MM.1S (cell line): Measurements from ENCODE around the gene C19orf38.
"Not testable (repeated sequence)": the region's sequence is repeated elsewhere in the genome, so short reads cannot be mapped to it uniquely, and the experiment has no call there.

Experiments
- DNase-seq: peaks from one replicate; pipeline ENCODE4 v3.0.0-alpha.2; 2015
- H2AFZ ChIP-seq: fragments of 300-600 bp; sonication (generic); 2 replicates; pipeline ENCODE4 v1.6.0; 2016; ENCODE audit warnings: antibody characterized with exemption, low read length
- H3F3A ChIP-seq: fragments of 300-600 bp; sonication (generic); 2 replicates; pipeline ENCODE4 v1.6.1; 2016; ENCODE audit warnings: mild to moderate bottlenecking, antibody characterized with exemption, low read length, moderate library complexity, mixed read lengths; ENCODE audit not compliant: insufficient read depth
- H3K27ac ChIP-seq: fragments of 300-600 bp; sonication (generic); 2 replicates; pipeline ENCODE4 v1.5.1; 2016; ENCODE audit warnings: mild to moderate bottlenecking, low read length
- H3K27me3 ChIP-seq: fragments of 300-600 bp; sonication (generic); replicated peaks from 2 replicates; pipeline ENCODE4 v1.6.0; 2016; ENCODE audit warnings: low read length; ENCODE audit not compliant: insufficient read depth
- H3K36me3 ChIP-seq: fragments of 300-600 bp; sonication (generic); replicated peaks from 2 replicates; pipeline ENCODE4 v1.6.1; 2016; ENCODE audit warnings: mild to moderate bottlenecking, low read length, mixed read lengths; ENCODE audit not compliant: insufficient read depth
- H3K4me1 ChIP-seq: fragments of 300-600 bp; sonication (generic); 2 replicates; pipeline ENCODE4 v1.6.1; 2016; ENCODE audit warnings: low read length, mixed read lengths
- H3K4me2 ChIP-seq: fragments of 300-600 bp; sonication (generic); 2 replicates; pipeline ENCODE4 v1.6.0; 2016; ENCODE audit warnings: low read depth, low read length
- H3K4me3 ChIP-seq: fragments of 300-600 bp; sonication (generic); 2 replicates; pipeline ENCODE4 v1.5.1; 2016; ENCODE audit warnings: low read length, mixed read lengths
- H3K79me2 ChIP-seq: fragments of 300-600 bp; sonication (generic); 2 replicates; pipeline ENCODE4 v1.6.1; 2016; ENCODE audit warnings: mixed run types, low read length, mixed read lengths
- H3K9ac ChIP-seq: fragments of 300-600 bp; sonication (generic); 2 replicates; pipeline ENCODE4 v1.6.1; 2016; ENCODE audit warnings: low read length, mixed read lengths
- H3K9me2 ChIP-seq: fragments of 300-600 bp; sonication (generic); replicated peaks from 2 replicates; pipeline ENCODE4 v1.6.1; 2016; ENCODE audit warnings: mild to moderate bottlenecking, low read length, mixed read lengths; ENCODE audit not compliant: insufficient read depth
- H3K9me3 ChIP-seq: fragments of 300-600 bp; sonication (generic); replicated peaks from 2 replicates; pipeline ENCODE4 v1.6.1; 2016; ENCODE audit warnings: mild to moderate bottlenecking, low read length, mixed read lengths; ENCODE audit not compliant: insufficient read depth
- H4K20me1 ChIP-seq: fragments of 300-600 bp; sonication (generic); 2 replicates; pipeline ENCODE4 v1.6.1; 2016; ENCODE audit warnings: mild to moderate bottlenecking, low read length, moderate library complexity, mixed read lengths; ENCODE audit not compliant: insufficient read depth
- EZH2 ChIP-seq: fragments of 300-600 bp; sonication (generic); optimal IDR thresholded peaks from 2 replicates; pipeline ENCODE3; 2017; ENCODE audit warnings: low read depth, mild to moderate bottlenecking, antibody characterized with exemption, low read length, mixed read lengths
- EZH2phosphoT487 ChIP-seq: fragments of 300-600 bp; sonication (generic); IDR thresholded peaks from 2 replicates; pipeline ENCODE4 v1.6.1; 2018; ENCODE audit warnings: antibody characterized with exemption, low read length
- TF ChIP-seq, protein P1 (sequence below): fragments of 300-600 bp; sonication (generic); IDR thresholded peaks from 2 replicates; pipeline ENCODE4 v1.5.1; 2016; ENCODE audit warnings: antibody characterized with exemption, low read length, mixed read lengths

Gene C19orf38

DNA sequence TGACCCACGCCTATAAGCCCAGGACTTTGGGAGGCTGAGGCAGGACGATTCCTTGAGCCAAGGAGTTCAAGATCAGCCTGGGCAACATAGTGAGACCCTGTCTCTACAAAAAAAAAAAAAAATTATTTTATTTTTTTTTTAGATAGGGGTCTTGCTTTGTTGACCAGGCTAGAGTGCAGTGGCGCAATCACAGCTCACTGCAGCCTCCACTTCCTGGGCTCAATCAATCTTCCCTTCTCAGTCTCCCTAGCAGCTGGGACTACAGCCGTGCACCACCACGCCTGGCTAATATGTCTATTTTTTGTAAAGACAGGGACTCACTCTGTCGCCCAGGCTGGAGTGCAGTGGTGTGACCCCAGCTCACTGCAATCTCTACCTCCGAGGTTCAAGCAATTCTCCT is 4.7 kb downstream of the C19orf38 start:
- H2AFZ ChIP-seq = no peak overlapping the region
- H3K27me3 ChIP-seq = no peaks in the 10 kb centered on the region
- no peaks in the 10 kb centered on the region for H3K9me3 ChIP-seq
- no peaks in the 10 kb centered on the region for H3K4me1 ChIP-seq
- H3K79me2 ChIP-seq = no peaks in the 10 kb centered on the region
- no peak for DNase-seq
- no peaks in the 10 kb centered on the region for H3F3A ChIP-seq
- TF ChIP-seq, protein P1, sequence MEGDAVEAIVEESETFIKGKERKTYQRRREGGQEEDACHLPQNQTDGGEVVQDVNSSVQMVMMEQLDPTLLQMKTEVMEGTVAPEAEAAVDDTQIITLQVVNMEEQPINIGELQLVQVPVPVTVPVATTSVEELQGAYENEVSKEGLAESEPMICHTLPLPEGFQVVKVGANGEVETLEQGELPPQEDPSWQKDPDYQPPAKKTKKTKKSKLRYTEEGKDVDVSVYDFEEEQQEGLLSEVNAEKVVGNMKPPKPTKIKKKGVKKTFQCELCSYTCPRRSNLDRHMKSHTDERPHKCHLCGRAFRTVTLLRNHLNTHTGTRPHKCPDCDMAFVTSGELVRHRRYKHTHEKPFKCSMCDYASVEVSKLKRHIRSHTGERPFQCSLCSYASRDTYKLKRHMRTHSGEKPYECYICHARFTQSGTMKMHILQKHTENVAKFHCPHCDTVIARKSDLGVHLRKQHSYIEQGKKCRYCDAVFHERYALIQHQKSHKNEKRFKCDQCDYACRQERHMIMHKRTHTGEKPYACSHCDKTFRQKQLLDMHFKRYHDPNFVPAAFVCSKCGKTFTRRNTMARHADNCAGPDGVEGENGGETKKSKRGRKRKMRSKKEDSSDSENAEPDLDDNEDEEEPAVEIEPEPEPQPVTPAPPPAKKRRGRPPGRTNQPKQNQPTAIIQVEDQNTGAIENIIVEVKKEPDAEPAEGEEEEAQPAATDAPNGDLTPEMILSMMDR = no peak
- TF ChIP-seq EZH2 = no peak
- TF ChIP-seq EZH2phosphoT487 = no peak
- H3K4me3 ChIP-seq = no peak overlapping the region
- H3K9me2 ChIP-seq = no peaks in the 10 kb centered on the region
- no peaks in the 10 kb centered on the region for H3K36me3 ChIP-seq
- H3K4me2 ChIP-seq = no peak overlapping the region
- no peak overlapping the region for H3K27ac ChIP-seq
- no peaks in the 10 kb centered on the region for H4K20me1 ChIP-seq
- H3K9ac ChIP-seq = no peak overlapping the region

DNA sequence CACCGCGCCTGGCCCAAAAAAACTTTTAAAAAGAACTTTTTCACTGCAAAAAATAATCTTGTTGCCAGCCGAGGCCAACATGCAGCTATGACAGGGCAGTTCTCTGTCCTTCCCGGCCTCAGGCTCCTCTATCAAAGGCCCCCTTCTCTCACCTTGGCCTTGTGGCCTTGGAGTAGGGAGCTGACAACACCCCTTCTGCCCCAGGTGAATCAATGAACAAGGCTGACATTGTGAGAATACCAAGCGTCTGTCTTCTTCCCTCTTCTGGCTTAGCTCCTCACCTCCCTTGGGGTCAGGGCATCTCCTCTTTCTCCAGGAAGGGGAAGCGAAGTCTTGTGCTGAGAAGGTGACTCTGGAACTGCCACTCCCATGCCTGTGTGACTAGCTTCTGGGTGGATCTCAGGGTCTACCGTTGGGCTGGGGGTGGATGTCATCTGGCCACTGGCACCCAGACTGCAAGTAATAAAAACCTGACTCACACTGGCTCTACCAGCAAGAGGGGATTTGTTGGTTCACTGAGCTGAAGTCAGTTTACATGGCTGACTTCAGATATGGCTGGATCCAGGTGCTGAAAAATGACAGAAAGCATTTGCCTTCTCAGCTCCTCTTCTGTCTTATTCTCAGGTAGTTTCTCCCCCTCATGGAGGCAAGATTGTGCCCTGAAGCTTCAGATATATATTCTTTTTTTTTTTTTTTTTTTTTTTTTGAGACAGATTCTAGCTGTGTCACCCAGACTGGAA is 6.3 kb downstream of the C19orf38 start:
- H2AFZ ChIP-seq = no peak overlapping the region

DNA sequence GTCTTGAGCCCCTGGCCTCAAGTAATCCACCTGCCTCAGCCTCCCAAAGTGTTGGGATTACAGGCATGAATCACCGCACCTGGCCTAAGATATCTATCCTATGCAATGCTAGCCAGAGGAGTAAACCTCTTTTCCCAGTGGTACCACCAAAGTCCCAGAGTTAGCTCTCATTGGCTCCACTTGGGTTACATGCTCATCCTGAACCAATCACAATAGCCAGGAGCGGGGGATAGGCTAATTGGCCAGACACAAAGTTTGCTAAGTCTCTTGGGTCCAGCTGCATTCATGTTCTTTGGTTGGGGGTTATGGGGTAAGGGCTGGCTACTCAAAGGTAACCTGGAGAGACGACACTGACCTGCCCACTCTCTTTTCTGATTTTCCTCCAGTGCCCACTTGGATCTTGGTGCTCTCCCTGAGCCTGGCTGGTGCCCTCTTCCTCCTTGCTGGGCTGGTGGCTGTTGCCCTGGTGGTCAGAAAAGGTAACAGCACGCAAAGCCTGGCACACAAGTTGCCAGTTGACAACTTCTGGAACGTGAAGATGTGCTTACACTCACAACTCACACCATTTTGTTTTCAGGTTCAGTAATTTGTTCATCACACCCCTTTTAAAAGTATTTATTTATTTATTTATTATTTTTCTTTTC is 7.8 kb downstream of the C19orf38 start:
- DNase-seq = no peak
- Histone ChIP-seq H3K9me3 (no peaks in the 10 kb centered on the region), H3K36me3 (no peaks in the 10 kb centered on the region), H3K79me2 (no peaks in the 10 kb centered on the region), H3K4me1 (no peaks in the 10 kb centered on the region), H2AFZ (no peak overlapping the region), H3K9ac (no peak overlapping the region), H3K27me3 (no peaks in the 10 kb centered on the region), H3K4me3 (no peak overlapping the region), H4K20me1 (no peaks in the 10 kb centered on the region), H3F3A (no peaks in the 10 kb centered on the region), H3K4me2 (no peak overlapping the region), H3K9me2 (no peaks in the 10 kb centered on the region), H3K27ac (no peak overlapping the region)
- TF ChIP-seq, protein P1 = peak; percentile 55
- no peak for TF ChIP-seq EZH2
- TF ChIP-seq EZH2phosphoT487 = no peak

More for the DNA sequence above, 6.3 kb downstream of the C19orf38 start:
- Histone ChIP-seq H3F3A (no peaks in the 10 kb centered on the region), H3K27me3 (no peaks in the 10 kb centered on the region), H3K9me2 (no peaks in the 10 kb centered on the region), H4K20me1 (no peaks in the 10 kb centered on the region), H3K36me3 (no peaks in the 10 kb centered on the region), H3K9ac (no peak overlapping the region), H3K9me3 (no peaks in the 10 kb centered on the region), H3K79me2 (no peaks in the 10 kb centered on the region), H3K4me2 (no peak overlapping the region), H3K4me3 (no peak overlapping the region), H3K27ac (no peak overlapping the region), H3K4me1 (no peaks in the 10 kb centered on the region)
- no peak for TF ChIP-seq EZH2
- no peak for TF ChIP-seq EZH2phosphoT487
- TF ChIP-seq, protein P1 = no peak
- no peak for DNase-seq

DNA sequence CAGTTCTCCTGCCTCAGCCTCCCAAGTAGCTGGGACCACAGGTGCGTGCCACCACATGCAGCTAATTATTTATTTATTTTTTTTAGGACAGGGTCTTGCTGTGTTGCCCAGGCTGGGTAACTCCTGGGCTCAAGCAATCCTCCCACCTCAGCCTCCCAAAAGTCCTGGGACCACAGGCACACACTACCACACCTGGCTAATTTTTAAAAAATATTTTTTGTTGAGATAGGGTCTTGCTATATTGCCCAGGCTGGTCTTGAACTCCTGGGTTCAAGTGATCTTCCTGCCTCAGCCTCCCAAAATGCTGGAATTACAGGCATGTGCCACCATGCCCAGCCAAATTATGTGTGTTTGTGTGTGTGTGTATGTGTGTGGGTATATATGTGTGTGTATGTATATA is 8.7 kb downstream of the C19orf38 start:
- H3K4me3 ChIP-seq, H3K27me3 ChIP-seq, H2AFZ ChIP-seq, H3K79me2 ChIP-seq, DNase-seq, H3K27ac ChIP-seq, H3K4me1 ChIP-seq, H3K9me2 ChIP-seq, H3K4me2 ChIP-seq, H4K20me1 ChIP-seq, H3K9ac ChIP-seq, H3F3A ChIP-seq, H3K36me3 ChIP-seq, H3K9me3 ChIP-seq: not testable (repeated sequence)
